B cell (primary cell): Measurements from ENCODE around the gene TMEM9.

Source experiments
- EZH2 ChIP-seq: IDR thresholded peaks from 2 replicates; pipeline ENCODE4 v1.6.1; 2012; ENCODE audit warnings: borderline replicate concordance, low read depth, mild to moderate bottlenecking, moderate library complexity, low read length; ENCODE audit not compliant: insufficient read depth, poor library complexity, severe bottlenecking
- TF ChIP-seq, protein P1 (sequence below): fragments of 200-600 bp; IDR thresholded peaks from one replicate; pipeline ENCODE4 v1.8.0; 2022; ENCODE audit warnings: antibody characterized with exemption, mild to moderate bottlenecking

DNA sequence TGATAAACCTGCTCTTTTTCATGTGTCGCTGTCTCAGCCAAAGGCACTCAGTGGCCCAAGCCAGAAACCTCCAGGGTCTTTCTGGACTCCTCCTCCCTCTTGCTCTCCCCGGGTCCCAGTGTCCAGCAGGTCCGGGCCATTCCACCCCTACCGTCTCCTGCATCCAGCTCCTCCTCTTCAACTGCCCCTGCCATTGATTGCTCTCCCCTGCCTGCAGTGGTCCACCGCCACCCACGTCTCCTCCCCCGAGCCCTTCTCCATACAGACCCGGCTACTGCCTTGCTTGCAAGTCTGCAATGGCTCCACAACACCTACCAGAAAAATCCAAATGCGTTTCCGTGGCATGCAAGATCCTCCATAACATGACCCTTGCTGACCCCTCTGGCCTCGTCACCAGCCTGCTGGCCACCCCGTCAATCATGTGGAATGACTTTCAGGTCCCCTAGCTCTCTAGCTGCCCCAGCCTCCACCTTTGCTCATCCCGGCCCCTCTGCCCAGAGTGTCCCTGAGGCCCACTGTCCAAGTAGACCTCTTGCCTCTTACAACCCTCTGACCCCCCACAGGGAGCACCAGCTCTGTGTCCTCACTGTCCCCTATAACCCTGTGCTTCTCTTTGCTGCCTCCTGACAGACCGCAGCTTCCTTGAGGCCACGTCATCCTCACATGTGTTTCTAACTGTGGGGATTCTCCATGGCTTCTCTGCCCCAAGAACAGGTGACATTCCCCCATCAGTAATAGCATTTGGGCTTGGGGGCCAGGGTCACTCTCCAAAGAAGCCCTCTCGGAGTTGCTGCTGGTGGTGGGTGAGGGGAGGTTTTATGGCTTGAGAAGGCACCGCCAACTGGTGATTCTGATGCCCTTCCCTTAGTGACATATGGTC, 57.1 kb downstream of the TMEM9 start:
- TF ChIP-seq, protein P1, sequence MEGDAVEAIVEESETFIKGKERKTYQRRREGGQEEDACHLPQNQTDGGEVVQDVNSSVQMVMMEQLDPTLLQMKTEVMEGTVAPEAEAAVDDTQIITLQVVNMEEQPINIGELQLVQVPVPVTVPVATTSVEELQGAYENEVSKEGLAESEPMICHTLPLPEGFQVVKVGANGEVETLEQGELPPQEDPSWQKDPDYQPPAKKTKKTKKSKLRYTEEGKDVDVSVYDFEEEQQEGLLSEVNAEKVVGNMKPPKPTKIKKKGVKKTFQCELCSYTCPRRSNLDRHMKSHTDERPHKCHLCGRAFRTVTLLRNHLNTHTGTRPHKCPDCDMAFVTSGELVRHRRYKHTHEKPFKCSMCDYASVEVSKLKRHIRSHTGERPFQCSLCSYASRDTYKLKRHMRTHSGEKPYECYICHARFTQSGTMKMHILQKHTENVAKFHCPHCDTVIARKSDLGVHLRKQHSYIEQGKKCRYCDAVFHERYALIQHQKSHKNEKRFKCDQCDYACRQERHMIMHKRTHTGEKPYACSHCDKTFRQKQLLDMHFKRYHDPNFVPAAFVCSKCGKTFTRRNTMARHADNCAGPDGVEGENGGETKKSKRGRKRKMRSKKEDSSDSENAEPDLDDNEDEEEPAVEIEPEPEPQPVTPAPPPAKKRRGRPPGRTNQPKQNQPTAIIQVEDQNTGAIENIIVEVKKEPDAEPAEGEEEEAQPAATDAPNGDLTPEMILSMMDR, result no peak
- TF ChIP-seq EZH2, result no peak
